HG03039 (cell line): Measurements from ENCODE around the gene ARHGAP5.

Experiments used
- ATAC-seq: cut with Tn5 transposase; IDR thresholded peaks from one replicate; pipeline ENCODE4 v1.9.1; 2021; ENCODE audit warnings: mild to moderate bottlenecking, moderate library complexity; ENCODE audit not compliant: unreplicated experiment

The ARHGAP5 gene, protein sequence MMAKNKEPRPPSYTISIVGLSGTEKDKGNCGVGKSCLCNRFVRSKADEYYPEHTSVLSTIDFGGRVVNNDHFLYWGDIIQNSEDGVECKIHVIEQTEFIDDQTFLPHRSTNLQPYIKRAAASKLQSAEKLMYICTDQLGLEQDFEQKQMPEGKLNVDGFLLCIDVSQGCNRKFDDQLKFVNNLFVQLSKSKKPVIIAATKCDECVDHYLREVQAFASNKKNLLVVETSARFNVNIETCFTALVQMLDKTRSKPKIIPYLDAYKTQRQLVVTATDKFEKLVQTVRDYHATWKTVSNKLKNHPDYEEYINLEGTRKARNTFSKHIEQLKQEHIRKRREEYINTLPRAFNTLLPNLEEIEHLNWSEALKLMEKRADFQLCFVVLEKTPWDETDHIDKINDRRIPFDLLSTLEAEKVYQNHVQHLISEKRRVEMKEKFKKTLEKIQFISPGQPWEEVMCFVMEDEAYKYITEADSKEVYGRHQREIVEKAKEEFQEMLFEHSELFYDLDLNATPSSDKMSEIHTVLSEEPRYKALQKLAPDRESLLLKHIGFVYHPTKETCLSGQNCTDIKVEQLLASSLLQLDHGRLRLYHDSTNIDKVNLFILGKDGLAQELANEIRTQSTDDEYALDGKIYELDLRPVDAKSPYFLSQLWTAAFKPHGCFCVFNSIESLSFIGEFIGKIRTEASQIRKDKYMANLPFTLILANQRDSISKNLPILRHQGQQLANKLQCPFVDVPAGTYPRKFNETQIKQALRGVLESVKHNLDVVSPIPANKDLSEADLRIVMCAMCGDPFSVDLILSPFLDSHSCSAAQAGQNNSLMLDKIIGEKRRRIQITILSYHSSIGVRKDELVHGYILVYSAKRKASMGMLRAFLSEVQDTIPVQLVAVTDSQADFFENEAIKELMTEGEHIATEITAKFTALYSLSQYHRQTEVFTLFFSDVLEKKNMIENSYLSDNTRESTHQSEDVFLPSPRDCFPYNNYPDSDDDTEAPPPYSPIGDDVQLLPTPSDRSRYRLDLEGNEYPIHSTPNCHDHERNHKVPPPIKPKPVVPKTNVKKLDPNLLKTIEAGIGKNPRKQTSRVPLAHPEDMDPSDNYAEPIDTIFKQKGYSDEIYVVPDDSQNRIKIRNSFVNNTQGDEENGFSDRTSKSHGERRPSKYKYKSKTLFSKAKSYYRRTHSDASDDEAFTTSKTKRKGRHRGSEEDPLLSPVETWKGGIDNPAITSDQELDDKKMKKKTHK (N-terminal part only)

DNA sequence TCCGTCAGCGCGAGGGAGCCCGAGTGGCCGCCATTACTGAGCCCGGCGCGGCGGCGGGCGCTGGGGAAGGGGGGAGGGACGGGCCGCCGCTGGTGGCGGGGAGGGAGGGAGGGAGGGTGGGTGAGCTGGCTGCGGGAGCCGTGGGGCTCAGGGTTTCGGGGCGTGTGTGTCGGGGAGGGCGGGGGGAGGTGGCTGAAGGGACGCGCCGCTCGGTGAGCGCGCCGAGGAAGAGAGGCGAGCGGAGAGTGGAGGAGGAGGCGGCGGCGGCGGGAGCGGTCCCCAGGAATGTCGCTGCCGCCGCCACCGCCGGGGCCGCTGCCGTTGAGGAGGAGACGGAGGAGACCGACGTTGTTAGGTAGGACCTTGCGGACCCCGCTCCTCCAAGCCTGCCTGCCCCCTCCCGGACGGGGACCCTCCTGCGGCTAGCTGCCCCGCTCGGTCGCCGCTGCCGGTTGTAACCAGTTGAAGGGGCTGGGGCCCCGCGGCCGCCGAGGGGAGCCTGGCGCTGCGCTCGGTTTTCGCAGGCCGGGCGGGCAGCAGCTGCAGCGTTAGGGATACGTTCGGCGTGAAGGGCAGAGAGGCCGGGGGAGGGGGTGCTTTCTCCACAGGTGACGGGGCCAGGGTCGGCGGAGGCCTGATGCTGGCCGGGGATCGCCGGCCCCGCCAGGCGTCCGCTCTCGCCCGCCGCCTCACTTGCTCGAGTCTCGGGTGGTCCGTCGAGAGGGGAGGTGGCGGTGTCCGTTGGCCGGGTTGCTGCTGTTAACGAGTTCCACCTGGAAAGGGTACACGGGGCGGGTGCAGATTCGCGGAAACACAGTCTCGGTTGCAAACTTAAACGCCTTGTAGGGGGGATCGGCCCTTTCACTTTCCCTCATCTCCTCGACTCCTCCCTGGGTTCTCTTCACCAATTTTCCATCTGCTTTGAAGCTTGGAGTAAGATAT is at the start of gene ARHGAP5:
ARHGAP5 (plus strand) TSS at position 224 of the 942 bp plus-strand sequence. CDS start 13,366 bp downstream, outside the sequence.
- ATAC-seq: peak; percentile 34

DNA sequence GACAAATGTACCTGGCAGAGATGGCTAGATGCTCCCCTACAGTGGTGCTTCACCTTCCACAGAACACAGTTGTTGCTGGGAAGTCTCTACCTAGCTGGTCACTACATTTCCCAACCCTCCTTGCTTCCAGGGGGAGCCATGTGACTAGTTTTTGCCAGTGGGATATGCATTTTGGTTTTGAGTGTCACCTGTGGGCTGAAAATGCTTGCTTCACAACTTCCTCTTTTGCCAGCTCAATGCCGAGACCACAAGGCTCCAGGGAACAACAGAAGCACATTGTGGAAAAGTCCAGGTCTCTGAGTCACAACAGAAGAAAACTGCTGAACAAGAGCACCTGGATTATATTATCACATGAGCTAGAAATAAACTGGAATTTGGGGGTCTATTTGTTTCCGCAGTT is 48.5 kb upstream of the ARHGAP5 start:
- no peak for ATAC-seq

DNA sequence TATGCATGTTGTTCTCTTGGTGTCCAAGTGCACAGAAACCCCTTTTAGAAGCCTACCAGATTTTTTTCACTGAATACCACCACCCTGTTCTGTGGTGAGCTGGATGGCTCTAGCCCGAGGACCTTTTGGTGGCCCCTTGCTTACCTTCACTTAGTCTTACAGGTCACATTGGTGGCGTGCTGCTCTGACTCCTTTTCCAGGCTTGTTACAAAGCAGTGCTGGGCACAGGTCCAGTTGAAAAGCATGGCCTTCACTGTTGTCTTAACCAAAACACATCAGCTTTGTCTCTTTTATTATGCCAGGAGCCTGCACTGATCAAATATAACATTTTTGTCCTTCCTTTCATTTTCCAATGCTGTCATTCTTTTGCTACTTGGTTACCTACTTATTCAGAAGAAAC is 43.6 kb upstream of the ARHGAP5 start:
- ATAC-seq: no peak

DNA sequence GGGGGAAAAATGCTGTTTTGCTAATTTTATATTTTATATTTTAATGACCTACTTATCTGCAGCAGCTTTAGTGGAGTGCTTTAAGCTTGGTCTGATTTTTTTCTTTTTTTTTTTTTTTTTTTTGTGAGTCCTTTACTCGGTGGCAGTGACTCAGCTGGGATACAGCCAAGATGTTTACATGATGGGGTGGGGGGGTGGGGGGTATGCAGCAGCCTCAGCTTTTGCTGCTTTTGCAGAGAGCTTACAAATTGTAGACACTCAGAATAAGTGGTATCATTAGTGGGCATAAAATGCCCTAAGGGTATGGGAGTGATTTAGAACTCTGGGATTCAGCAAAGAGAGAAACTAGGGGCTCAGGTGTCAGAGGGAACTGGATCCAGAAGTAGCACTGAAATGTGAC is 38.2 kb upstream of the ARHGAP5 start:
- ATAC-seq: no peak

DNA sequence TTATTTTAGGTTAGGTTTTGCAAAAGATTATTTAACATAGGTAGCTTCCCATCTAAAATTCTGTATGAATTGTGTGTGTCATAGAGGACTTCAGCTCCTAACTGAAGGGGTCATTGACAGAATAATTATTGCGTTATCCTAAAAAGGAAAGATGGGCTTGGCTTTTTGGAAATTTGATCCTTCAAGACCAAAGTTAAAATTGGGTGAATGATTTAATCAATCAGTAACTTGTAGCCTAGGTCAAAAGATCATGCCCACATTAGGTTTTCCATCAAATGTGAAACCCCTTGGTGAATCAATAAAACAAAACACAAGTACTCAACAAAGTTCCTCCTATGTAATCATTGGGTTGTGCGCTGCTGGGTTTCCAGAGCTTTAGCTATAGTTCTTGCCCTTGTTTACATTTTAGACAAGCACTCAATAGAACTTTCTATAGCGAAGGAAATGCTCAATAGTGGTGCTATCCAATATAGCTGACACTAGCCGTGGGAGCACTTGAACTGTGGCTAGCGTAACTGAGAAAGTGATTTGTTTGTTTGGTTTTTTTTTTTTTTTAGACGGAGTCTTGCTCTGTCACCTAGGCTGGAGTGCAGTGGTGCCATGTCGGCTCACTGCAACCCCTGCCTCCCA is 37.6 kb upstream of the ARHGAP5 start:
- no peak for ATAC-seq

DNA sequence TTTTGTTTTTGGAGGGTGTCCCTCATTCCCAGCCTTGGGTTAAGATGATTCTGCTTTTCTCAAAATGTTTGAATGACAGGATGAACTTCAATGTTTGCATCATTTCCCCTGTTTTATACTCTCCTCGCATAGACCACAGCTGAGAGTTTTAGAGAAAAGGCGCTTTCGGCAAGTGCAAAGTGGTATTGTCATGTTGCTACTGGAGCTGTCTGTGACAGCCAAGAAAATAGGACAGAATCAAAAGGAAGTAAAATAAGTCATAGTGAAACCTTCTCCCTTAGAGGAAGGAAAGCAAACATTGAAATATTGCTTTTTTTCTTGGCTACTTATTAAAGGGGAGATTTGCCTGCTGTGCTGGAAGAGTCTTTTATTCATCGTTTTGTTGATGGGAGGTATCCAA is 33.5 kb upstream of the ARHGAP5 start:
- no peak for ATAC-seq

DNA sequence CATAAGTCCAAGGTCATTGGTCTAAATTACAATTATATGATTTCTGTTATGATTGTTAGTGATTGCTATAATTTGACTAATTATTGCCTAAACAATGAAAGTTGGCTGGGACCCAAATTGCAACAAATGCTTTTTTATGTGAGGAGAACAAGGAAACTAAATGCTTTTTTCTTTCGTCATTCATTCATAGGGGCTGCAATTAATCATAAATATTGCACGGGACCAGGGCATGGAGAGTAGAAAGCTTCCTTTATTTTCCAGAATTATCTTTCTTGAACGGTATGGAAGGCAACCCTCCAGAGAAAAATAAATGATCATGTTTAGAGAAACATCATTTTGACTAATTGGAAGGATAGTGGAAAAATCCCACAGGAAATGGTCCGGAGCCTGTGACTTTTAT is 32.6 kb upstream of the ARHGAP5 start:
- ATAC-seq: no peak

DNA sequence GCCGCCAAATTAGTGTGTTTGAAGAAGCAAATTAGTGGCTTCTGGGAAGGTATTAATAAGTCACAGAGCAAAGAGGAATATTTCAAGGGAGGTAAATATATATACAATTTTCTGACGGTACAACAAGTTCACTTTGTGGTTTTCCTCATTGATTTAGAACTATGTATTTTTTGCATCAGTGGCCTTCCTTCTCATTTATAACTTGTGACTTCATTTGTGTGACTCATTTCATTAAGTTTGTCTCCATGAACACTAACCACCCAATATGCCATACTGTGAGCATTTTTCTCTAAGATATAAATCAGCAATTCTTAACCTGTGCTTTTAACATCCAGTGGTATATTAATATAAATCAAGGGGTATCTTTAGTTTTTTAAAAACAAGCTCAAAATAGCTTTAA is 29.3 kb upstream of the ARHGAP5 start:
- no peak for ATAC-seq

DNA sequence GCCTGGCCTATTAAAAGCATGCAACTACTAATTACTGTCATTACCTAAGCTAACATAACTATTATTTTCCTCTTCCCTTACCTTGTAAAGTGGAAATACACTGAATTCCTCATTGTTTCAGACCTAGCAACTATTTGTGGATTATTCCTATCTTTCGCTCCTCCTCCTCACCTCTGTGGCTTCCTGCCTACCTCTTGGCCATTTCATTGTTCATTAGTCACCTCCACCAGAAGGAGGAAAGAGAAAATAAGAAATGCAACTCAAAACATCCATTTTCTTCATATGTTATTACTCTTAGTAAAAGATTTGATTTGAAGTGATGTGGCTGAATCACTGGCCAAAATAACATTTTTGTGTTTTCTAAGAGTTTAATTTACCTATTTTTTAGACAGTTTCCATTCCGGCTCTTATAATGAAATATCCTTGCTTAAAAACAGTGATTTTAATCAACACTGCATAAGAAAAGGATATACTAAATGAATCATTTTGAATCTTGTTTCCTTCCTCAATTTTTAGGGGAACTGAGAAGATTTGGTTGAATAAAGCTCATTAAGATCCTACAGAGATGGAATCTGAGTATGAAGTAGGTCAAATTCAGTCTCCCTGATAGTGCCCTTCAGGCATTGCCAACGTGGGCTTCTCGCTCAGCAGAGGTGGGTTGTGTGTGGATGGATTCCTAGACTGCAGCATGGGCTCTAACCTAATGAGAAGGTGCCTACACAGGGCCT is 27.6 kb upstream of the ARHGAP5 start:
- no peak for ATAC-seq

DNA sequence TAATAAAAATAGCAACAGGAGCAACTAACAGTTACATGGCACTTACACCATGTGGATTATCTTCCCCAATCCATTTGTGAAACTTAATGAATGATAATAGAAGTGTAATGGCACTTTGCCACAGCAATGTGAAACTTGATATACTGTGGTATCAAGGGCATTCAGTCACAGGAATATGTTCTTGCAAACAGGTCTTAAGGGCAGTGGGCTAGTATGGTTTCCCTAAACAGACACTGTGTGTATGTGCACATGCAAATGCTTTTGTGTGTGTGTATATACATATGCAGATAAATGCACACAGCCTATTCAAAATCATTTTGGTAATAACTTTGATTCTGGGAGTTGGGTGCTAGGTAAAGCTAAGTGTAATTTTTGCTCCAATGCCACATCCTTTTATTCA is 26.2 kb upstream of the ARHGAP5 start:
- no peak for ATAC-seq

DNA sequence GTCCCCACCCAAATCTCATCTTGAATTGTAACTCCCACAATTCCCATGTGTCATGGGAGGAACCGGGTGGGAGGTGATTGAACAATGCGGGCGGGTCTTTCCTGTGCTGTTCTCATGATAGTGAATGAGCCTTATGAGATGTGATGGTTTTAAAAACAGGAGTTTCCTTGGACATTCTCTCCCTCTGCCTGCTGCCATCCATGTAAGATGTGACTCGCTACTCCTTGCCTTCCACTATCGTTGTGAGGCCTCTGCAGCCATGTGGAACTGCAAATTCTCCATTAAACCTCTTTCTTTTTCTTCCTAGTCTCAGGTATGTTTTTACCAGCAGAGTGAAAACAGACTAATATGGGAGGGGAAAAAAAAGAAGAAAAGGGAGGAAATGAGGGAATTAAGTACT is 22.6 kb upstream of the ARHGAP5 start:
- no peak for ATAC-seq

DNA sequence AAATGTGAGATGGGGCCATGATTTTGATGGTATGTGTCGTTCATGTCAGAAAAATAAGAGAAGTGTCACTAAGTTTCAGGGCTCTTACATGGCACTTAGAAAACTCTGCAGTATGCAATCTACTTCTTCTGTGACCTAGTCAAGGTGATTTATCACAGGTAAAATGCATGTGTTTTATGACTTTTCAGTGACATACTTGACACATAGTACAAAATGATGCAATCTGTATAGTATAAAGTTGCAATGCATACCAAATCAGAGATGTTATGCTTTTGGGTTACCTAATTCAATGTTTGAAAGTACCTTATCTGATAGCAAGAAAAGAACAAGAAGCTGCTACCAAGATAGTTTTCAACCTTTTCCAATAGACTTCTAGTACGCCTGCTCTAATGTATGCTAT is 21.9 kb upstream of the ARHGAP5 start:
- no peak for ATAC-seq

DNA sequence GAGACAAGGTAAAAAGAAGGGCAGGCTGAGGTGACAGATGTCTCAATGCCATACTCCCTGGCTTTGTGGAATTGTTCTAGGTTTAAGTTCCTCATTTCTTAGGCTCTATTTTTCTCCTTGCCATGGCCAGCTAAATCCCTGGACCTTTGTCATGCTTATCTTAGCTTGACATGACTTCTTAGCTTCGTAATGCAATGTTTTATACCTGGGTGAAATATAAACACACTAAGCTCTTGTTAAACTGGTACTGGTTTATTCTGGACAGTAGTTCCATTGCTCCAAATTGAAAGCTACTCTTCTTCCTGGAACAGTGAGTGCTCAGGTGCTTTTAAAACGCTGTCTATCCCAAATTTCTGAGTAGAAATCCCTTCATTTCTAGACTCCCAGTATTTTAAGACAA is 17.4 kb upstream of the ARHGAP5 start:
- ATAC-seq: no peak

DNA sequence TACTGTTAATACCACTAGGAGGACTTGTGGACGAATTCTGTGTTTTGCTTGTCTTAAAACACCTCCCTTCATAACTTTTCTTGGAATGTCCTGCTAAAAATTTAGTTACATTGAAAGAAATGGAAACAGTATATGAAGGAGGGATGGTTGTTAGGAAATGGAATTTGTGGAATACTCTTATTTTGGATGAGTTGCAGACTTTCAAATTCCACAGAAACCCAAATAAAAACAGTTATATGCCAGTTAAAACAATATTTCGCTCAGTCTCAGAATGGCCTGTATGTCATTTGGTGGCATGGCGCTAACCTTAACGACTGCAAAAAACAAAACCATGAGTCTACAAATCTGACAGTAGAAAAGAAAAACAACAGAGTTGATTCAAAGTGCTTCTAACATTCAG is 12.2 kb upstream of the ARHGAP5 start:
- no peak for ATAC-seq

DNA sequence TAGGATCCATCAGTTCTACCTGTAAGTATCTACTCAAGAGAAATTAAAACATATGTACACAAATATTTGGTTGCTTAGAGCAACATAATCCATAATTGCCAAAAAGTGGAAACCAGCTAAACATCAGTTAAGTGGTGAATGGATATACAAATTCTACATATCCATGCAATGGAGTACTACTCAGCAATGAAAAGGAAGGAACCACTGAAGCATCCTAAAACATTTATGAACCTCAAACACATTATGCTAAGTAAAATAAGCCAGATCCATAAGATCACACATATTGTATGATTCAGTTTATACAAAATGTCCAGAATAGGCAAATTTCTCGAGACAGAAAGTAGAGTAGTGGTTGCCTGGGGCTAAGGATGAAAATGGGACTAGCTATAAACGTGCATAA is 8.4 kb upstream of the ARHGAP5 start:
- no peak for ATAC-seq

DNA sequence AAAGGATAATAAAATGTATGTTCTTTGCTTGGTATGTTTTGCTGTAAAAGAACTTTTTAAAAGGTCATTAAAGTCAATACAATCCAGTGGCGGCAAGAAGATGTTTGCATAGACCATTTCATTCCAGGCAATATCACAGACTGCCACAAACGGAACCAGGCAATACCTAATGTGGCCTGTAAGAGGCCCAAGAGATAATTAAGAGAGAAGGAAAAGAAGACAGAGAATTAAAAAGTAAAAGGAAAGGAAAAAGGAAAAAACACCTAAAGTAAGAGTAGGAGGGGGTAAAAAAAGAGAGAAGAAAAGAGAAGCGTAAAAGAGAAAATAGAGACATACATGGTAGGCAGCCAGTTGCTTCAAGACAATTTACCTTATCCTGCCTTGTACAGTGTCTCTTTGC is 6.8 kb upstream of the ARHGAP5 start:
- no peak for ATAC-seq

DNA sequence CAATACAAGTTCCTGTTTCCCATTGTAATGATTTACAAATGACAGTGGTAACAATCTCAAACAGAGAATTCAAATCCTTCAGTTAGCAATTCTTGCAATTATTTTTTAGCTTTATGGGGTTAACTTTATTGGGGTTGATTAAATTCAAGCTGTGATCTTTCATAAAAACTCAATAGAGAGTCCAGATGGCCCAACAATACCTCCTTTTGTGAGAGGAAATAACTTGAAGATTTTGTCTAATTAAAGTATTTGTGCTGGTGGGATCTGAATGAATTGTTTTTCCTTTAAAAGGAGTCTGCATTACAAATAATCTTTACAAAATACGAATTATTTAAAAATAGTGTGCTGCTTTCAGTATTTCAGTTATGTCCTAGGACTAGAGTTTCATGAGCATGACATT is 4.4 kb upstream of the ARHGAP5 start:
- no peak for ATAC-seq

DNA sequence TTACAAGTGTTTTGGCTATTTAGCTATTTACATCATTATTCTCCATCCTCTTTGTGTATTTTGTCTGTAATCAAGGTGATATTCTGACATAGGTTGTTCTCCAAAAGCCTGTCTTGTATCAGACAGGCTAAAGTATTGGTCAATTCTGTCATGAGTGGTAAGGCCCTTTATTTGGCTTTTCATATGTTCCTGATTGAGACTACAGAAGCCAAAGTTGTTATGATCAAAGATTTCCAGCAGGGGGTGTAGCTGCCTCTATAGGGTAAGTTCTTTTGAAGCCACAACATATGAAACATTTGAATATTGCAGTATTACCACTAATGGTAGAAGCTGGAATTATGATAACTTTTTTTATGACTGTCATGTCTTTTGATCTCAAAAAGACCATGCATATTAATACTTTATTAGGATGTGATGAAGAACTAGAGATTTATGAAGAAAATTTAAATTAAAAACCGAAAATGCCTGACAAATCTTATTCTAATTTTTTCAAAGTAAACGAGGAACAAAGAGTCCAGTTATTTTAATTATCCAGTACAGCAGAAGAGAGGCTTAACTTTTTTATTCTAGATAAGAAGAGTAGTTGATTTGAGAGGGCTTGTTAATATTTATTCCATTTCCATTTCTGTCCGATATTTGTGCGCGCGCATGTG is 3.4 kb upstream of the ARHGAP5 start:
- peak; percentile 26 for ATAC-seq
